ENCODE measurements around the gene CHD9.
A peak's percentile ranks its signal among the peaks of the same experiment; 100 is the strongest.
"Not testable (repeated sequence)": the region's sequence is repeated elsewhere in the genome, so short reads cannot be mapped to it uniquely, and the experiment has no call there.

Gene CHD9

DNA sequence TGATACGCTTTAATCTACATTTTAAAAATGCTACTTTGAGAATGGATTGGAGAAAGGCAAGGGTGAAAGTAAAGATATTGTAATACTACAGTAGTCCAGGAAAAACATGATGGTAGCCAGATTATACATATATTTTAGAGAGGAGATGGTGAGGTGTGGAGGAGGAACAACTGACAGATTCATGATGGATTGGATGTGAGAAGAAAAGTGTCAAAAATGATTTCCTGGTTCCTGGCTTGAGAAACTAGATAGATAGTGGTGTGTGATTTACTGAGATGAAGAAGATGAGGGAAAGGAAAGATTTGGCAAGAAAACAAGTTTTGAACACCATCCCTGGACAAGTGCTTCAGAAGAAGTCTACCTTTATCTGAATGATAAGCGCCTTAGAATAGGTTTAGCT lies 80.5 kb downstream of the CHD9 start:
- no peak for DNase-seq

GRCh38 chr16:53142823-53143568 lies 88.2 kb downstream of the CHD9 start:
- no peak for DNase-seq

DNA sequence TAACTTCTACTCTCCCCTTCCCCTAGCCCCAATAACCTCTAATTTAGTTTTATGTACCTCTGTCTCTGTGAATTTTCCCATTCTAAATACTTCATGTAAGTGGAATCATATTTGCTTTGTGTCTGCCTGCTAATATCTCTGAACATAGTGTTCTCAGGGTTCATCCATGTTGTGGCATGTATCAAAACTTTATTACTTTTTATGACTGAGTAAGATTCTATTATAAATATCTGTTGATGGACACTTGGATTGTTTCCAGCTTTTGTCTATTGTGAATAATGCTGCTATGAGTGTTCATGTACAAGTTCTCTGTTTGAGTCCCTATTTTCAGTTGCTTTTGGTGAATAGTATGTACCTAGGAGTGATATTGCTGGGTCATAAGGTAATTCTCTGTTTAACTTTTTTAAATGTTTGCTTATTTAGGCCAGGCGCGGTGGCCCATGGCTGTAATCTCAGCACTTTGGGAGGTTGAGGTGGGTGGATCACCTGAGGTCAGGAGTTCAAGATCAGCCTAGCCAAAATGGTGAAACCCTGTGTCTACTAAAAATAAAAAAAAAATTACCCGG lies 92.8 kb downstream of the CHD9 start:
- no peak for DNase-seq

DNA sequence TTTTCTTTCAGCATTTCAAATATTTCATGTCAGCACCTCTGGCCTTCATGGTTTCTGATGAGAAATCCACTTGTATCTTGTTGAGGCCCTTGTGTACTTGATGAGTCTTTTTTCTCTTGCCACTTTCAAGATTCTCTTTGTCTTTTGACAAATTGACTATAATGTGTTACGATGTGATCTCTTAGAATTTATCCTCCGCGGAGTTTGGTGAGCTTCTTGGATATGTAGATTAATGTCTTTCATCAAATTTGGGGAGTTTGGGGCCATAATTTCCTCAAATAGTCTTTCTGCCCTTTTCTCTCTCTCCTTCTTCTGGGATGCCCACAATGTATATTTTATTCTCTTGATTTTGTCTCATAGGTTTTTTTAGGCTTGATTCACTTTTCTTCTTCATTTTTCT lies 96.0 kb downstream of the CHD9 start:
- no peak for DNase-seq

DNA sequence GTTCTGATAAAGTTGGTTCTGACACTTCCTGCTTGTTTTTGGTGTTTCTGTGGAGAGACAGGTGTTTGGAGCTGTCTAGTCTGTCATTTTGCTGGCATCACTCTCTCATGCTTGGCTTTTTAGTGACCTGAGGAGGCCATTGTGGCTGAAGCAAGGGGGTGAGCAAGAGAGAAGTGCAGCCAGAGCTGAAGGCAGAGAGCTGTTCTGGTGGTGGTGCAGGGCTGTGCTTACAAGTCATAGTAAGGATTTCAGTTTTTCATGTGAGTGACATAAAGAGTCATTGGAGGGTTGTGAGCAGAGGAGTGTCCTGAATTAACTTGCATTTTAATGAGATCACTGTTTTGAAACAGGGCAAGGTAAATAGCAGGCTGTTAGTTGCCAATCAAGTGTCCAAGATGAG lies 97.5 kb downstream of the CHD9 start:
- no peak for DNase-seq

DNA sequence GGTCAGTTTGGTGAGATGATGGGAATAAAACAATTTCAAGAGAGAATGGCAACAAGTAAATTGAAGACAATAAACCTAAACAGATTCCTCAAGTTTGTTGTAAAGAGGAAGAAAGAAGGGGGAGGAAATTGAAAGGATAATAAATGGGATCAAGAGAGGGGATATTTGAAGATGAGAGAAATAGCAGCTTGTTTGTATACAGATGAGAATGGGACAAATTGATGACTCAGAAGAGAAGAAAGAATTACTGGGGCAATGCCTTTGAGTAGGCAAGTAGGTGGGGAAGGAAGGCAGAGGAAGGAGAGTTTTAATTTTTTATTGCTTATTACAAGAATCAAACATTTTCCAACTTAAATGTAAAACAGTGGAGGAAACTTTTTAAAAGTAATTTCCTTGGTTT lies 98.3 kb downstream of the CHD9 start:
- no peak for DNase-seq

- DNase-seq, result peak; percentile 63
Observed at GRCh38 chr16:53154513-53154912, 99.7 kb downstream of the CHD9 start.

DNA sequence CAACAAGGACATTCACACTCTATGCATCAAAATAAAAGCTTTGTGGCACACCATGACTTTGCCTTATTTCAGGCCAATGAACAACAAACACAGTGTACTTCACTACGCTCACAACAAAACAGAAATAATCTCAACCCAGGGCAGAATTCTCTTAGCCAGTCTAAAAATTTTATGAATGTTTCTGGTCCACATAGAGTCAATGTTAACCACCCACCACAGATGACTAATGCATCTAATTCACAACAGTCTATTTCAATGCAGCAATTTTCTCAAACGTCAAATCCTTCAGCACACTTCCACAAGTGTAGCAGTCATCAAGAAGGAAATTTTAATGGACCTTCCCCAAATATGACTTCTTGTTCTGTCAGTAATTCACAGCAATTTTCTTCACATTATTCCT lies 101.7 kb downstream of the CHD9 start:
- no peak for DNase-seq

DNA sequence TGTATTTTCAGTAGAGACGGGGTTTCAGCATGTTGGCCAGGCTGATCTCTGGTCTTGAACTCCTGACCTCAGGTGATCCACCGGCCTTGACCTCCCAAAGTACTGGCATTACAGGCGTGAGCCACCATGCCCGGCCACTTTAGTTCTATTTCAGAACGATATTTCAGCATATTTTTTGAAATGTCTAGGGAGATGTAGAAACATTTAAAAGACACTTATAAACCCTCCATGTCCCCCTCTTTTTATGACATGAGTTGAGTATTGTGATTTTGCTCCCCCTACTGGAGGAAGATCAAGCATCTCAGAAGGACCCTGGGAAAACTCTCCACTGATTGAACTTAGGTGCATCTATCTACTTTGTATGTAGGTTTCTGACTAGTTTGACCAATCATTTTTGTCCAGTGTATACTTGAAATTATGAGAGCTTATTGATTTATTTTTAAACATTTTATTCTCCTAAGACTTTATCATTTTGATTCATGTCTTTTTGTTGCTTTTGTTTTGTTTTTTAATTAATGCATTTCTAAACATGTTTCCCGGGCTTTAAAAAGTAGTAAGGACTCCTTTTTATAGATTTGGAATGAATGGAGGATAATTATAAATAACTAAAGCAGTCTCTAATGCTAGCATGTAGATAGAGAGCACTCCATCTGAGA lies 105.1 kb downstream of the CHD9 start:
- peak; percentile 69 for DNase-seq

DNA sequence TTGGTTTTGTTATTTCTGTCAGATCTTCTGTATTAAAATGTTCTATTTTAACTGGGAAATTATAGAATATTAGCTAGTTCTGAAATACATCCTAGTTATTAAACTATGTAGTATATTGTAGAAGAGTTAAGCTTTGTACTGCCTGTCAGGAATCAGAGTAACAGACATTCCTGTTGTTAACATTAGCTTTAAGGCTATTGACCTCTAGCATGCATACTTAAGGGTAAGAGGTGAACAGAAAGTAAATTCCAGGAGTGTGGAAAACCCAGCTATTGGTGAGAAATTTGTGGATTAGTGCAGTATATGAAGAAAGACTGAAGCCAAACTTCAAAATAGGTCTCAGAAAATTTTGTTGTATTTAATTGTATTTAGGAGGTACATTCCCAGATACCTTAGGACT lies 111.3 kb downstream of the CHD9 start:
- DNase-seq, result no peak

GRCh38 chr16:53168744-53169143 lies 114.0 kb downstream of the CHD9 start:
- no peak for DNase-seq

GRCh38 chr16:53172517-53172916 lies 117.7 kb downstream of the CHD9 start:
- DNase-seq, result no peak

DNA sequence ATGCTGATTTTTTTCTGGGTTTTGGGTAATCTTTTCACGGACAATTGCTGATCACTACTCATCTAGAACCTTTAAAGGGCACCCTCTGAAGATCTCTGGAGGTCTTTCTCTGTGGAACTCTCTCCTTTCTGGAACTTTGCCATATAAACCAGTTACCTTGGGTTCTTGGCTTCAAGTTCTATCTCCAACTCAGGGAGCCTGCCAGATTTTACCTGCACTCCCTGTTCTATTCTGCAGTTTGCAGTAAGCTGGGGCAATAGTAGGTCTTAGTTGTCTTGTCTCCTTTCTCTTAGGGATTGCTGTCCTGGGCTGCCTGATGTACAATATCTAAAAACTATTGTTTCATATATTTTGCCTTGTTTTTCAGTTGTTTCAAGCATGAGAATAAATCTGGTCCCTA lies 120.3 kb downstream of the CHD9 start:
- DNase-seq, result no peak

- DNase-seq, result no peak
Observed at GRCh38 chr16:53176434-53176833, 121.6 kb downstream of the CHD9 start.

DNA sequence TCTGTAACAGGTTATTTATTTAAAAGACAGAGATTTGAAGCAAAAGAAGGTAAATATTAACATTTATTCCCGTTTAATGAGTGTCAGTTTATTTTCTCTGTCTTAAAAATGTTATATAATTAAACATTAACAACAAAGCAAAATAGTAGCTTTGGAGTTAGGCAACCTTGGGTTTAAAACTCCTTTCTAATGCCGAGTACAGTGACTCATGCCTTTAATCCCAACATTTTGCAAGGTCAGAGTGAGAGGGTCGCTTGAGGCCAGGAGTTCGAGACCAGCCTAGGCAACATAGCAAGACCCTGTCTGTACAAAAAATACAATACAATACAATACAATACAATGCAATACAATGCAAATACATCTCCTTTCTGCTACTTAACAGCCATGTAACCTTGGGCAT lies 128.7 kb downstream of the CHD9 start:
- DNase-seq, result no peak

DNA sequence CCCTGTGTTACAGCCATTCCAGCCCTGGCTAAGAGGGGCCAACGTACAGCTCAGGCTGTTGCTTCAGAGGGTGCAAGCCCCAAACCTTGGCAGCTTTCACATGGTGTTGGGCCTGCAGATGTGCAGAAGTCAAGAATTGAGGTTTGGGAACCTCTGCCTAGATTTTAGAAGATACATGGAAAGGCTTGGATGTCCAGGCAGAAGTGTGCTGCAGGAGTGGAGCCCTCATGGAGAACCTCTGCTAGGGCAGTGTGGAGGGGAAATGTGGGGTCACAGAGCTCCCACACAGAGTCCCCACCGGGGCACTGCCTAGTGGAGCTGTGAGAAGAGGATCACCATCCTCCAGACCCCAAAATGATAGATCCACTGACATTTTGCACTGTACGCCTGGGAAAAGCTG lies 130.9 kb downstream of the CHD9 start:
- not testable (repeated sequence) for DNase-seq

GRCh38 chr16:53187775-53188174 lies 133.0 kb downstream of the CHD9 start:
- no peak for DNase-seq

- DNase-seq, result no peak
Observed at GRCh38 chr16:53191413-53191812, 136.6 kb downstream of the CHD9 start.

DNA sequence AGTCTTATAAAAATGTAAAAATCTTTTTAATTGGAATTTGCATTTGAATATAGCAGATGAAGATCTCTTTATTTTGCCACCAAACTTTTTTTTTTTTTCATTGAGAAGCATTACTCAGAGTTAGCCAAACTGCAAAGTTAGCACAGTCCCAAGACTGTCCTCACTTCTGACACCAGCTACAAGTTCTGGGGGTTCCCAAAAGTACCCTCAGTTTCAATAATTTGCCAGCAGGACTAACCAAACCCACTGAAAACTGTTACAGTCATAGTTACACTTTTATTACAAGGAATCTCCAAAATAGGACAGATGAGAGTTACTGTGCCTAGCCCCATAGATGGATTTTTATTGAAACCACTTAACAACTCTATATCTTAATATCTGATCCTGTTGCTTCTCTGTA lies 144.1 kb downstream of the CHD9 start:
- DNase-seq, result no peak

DNA sequence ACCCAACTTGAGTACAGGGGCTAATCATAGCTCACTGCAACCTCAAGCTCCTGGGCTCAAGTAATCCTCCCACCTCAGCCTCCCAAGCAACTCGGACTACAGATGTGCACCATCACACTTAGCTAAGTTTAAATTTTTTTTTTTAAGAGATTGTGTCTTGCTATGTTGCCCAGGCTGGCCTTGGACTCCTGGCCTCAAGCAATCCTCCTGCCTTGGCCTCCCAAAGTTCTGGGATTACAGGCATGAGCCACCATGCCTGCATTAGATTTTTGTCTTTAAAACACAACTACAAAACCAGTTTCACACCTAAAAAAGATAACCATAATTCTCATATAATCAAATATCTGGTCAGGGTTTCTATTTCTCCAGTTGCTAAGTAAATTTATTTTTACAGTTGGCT lies 147.1 kb downstream of the CHD9 start:
- DNase-seq, result no peak

- no peak for DNase-seq
Observed at GRCh38 chr16:53202398-53202797, 147.6 kb downstream of the CHD9 start.

DNA sequence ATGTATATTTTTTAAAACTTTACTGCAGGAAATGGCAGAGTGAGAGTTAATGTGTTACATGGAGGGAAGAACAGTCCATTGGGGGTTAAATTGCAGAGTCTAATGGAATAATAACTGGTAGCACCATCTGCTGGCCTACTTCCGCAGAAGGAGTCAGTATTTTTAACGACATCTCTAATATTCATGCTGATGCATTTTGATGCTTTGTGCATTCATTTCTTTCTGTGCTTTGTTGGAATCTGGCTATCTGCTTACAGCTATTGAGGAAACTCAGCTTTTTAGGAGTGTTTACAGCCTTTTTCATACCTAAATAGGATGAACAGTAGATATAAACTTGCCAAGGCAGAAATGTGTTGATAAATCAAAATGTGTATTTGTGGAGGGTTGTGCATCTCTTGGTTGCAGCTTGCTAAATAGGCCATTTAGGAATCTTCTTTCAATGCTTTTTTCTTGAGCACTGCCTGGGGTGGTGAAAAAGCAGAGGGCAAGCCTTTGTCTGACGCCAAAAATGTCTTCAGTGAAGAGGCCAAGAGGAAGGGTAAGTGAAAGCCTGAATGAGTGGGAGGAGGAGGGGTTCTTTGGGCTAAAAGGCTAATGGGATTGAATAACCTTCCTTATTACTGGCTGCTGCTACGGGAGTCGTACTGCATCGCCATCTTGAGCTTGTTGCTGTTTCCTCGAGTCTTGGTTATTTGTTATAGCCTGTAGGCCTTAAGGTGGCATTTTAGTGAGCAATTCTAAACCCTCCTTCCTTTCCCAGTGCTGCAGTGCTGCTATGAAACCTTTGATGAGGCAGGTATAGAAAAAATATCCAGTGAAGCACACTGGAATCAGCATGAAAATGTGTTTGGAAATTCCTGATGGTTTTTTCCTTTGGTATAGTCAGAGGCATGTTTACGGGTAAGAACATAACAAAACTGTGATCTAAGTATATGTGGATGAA lies 153.3 kb downstream of the CHD9 start:
- DNase-seq, result peak; percentile 96

DNA sequence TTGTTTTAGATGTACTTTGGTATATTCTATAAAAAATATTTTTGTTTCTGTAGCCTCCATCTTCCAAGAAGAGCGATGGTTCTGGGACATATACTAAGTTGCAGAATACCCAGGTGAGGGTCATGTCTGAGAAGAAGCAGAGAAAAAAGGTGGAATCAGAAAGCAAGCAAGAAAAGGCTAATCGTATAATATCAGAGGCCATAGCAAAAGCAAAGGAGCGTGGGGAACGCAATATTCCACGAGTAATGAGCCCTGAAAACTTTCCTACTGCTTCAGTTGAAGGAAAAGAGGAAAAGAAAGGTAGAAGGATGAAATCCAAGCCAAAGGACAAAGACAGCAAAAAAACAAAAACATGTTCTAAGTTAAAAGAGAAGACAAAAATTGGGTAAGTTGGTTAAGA lies 154.6 kb downstream of the CHD9 start:
- peak; percentile 19 for DNase-seq

All from NCI-H82 (cell line).